GM19395 (cell line): ENCODE data around the gene MPPED1.

Source experiments
- ATAC-seq: cut with Tn5 transposase; IDR thresholded peaks from one replicate; pipeline ENCODE4 v1.9.1; 2021; ENCODE audit warnings: mild to moderate bottlenecking, moderate library complexity; ENCODE audit not compliant: unreplicated experiment

Gene MPPED1

DNA sequence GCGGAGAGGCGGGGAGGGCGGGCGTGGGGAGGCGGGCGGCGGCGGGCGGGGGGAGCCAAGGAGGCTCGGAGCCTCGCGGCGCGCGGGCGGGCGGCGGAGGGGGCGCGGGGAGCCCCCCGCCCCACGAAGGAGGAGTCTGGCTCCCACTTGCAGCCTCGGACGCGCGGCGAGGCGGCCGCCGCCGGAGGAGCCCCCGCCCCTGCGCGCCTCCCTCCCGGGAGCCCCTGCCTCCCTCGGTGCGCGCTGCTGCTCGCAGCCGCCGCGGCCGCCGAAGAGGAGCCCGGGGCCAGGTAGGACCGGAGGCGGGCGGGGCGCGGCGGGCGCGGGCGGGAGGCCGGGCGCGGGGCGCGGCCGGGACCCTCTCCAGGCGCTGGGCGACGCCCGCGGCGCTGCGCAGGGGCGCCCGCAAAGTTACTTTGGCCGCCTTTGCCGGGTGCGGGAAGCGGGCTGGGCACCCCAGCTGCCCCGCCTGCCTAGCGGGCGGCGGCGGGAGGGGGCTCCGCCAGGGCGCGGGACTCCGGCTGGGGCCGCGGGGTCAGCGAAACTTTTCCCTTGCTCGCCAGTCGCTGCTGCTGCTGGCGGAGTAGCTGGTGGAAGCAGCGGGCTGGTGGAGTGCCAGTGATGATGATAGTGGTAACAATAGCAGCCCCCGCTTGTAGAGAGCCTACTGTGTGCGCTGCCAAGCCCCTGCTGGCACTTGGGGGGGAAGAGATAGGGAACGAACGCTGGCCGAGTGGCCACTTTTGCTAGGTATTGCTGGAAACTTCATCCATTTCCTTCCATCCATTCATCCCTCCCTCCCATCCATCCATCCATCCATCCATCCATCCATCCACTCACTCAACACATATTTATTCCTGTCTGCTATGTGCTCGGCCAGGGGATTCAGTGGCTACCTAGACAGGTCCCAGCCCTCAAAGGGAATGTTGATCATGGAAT lies at the start of gene MPPED1:
Gene MPPED1, plus strand, starts transcription at position 146 of the 939 bp plus-strand sequence. CDS start 12,972 bp downstream, outside the sequence.
- no peak for ATAC-seq

DNA sequence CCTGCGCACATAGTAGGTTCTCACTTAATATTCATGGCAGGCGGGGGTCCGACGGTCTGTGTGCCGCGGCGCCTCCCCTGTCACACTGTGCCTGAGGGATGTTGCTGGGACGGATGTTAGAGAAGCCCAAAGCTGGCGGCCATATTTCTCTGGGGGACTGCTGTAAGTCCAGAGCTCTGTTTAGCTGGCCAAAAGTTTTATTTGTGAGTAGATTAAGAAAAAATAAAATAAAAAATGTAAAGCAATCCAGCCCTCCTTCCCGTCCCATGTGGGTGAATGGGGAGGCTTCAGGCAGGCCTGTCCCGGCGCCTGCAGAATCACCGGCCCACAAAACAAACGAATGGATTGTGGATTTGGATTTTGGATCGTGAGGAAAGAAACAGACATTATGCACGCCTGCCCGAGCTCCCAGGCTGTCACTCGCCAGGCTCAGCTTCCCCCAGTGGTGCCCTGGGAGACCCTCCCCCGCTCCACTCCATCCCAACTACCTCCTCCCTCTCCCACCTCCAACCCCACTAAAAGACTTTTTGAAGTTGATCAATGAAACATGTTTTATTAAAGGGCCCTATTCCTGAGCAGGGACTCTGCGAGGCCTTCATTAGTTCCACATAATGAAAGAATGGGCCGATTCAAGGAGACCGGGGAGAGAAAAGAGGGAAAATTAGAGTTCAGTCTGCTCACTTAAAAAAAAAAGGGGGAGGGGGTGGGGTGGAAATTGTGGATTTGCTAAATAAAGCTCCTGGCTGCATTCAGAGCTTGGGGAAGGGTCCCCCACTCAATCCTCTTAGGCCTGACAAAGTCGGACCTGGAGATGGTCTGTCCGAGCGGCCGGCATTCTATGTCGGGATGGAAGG lies 48.3 kb upstream of the MPPED1 start:
- ATAC-seq, result no peak

GRCh38 chr22:43364169-43364435 lies 47.7 kb upstream of the MPPED1 start:
- ATAC-seq, result no peak

- ATAC-seq, result no peak
These were observed 45.9 kb upstream of the MPPED1 start for GRCh38 chr22:43365715-43366440.

DNA sequence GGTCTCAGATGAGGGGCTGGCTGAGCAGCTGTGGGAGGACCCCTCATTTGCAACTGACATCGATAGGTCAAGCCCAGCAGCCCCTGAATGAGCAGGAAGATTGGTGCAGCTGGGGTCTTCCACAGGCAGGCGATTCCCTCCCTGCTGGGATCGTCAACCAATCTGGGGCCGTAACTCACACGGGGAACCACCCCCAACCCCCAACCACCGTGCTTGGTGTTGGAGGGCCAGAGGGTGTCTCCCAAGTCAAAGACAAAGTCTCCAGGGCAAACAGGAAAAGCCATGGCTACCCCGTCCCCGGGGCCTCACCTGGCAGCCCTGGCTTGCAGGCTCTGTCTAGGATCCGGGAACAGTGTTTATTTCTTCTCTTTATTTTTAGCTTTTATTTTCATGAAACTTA lies 41.8 kb upstream of the MPPED1 start:
- no peak for ATAC-seq

- no peak for ATAC-seq
These were observed 35.8 kb upstream of the MPPED1 start for GRCh38 chr22:43375951-43376455.

DNA sequence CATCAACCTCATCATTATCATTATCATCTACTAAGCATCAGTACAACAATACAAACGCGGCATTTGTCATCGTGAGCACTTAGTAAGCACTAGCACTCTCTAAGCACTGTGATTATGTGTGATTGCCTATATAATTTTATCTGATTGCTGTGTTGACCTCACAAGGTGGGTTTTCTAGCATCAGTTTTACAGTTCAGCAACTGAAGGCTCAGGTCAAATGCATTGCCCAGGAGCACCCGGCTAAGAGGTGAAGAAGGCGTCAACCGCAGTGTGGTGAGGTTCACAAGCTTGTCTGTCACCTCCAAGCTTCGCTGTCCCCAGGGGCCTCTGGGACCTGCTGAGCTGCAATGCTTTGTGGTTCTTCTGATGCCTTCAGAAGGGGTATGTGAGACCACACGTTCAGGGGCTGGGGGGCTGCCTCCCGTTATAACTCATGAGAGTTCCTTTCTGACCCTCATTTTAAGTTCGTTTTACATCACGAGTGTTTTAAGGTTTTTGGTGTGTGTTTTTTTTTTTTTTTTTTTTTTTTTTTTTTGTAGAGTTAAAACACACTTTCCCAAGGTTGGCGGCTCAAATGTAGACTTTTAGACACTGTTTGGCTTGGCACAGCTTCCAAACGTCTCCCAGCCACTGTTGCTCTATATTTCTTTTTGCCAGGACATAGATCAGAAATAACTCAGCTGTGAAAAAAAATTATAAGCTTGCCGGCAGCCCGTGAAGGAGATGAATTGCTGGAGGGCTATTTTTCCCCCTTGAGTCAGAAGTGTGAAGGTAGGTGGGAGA lies 34.9 kb upstream of the MPPED1 start:
- no peak for ATAC-seq

GRCh38 chr22:43377548-43377895 lies 34.3 kb upstream of the MPPED1 start:
- no peak for ATAC-seq

- no peak for ATAC-seq
These were observed 33.7 kb upstream of the MPPED1 start for GRCh38 chr22:43377896-43378704.

DNA sequence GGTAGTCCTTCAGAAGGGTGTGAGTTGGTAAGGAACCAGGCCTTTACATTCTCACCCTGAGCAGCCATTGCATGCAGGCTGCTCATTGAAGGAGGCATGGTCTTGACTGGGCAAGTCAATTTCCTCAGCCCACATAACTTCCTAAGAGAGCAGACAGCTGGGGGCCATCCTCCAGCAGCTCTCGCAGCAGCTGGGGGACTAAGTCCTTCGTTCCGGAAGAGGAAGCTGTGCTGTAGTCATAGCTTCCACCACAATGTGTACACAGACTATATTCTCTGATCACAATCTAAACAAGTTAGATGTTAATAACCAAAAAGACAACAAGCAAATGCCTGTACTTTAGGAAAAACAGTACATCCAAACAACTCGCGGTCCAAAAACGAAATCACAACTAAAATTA lies 30.1 kb upstream of the MPPED1 start:
- no peak for ATAC-seq

DNA sequence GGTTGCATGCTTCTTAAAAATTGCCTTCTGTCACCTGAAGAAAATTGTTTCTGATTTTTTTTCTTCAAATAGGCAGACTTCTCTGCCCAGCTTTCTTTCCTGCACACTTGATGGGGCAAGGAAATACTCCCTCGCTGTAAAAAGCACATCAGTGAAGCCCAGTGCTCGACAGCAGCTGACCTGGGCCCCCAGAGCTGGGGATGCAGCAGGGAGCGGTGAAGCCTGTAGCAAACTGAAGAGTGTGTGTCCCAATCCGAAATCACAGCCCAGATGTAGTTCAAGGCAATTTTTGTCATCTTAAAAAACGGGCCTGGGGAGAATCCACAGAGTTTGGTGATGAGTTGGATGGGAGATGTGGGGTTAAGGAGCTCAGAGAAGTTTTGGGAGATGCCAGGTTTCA lies 27.0 kb upstream of the MPPED1 start:
- ATAC-seq, result no peak

DNA sequence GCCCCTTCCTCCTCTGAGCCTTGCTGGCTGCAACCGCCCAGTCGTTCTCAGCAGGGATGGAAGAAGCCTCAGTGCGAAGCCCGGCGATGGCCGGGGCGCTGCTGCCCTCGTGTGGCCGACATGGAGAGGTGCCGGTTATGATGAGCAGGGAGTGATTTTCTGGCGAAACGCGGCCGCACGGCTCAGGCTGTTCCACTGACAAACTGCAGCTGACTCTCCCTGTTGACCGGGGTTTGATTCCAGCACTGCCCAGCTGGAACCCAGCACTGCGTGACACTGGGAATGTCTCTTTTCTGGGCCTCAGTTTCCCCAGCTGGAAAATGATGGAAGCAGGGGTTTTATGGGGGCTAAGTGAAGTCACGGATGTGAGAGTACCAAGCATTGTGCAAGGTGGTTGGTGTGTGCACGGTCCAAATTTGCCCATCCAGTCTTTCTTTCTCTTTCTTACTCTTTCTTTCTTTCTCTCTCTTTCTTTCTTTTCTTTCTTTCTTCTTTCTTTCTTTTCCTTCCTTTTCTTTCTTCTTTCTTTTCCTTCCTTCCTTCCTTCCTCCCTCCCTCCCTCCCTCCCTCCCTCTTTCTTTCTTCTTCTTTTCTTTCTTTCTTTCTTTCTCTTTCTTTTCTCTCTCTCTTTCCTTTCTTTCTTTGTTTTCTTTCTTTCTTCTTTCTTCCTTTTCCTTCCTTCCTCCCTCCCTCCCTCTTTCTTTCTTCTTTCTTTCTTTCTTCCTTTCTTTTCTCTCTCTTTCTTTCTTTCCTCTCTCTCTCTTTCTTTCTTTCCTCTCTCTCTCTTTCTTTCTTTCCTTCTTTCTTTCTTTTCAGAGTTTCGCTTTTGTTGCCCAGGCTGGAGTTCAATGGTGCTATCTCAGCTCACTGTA lies 25.8 kb upstream of the MPPED1 start:
- ATAC-seq, result peak; percentile 44

DNA sequence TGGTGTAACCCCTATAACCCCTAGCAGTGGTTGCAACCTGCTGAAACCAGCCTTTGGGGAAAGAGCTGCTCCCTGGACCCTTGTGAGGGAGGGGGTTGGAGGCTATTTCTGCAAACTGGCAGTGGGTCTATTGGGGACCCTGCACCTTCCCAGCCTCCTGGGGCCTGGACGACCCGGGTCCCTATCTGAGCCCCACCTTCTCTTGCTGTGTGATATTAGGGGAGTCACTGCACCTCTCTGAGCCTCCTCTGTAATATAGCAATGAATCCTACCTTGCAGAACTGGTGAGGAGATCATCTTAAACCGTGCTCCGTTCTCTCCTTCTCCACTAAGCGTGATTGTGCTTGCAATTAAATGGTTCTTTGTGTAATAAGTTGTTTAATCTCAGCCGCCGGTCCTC lies 24.0 kb upstream of the MPPED1 start:
- ATAC-seq, result no peak

GRCh38 chr22:43388420-43388851 lies 23.4 kb upstream of the MPPED1 start:
- no peak for ATAC-seq

DNA sequence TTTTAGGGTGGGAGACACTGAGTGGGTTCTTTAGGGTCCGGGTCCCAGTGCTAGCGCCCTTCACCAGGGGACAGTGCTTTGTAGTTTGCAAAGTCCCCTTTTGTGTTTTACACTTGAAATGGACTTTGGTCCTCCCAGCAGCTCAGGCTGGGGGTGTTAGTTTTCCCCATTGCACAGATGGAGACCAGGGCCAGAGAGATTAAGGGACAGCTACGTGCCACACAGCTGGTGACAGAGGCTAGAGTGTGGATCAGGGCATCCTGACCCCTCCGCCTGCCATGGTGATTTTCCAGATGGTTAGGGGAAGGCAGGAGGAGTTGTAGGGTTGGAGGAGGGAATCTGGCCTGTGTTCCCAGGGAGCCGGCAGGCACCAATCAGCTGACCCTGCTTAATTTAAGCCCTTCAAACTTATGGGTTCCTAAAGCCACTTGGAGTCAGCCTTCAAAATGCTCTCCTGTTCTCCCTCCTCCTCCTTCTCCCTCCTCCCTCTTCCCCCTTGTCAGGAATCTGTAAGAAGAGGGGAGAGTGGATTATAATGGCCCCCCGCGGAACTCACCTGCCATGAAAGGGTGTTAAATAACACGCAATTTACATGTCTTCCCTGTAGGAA lies 22.5 kb upstream of the MPPED1 start:
- ATAC-seq, result no peak

GRCh38 chr22:43390166-43390565 lies 21.6 kb upstream of the MPPED1 start:
- no peak for ATAC-seq

GRCh38 chr22:43390872-43391271 lies 20.9 kb upstream of the MPPED1 start:
- ATAC-seq, result no peak

GRCh38 chr22:43391306-43391705 lies 20.5 kb upstream of the MPPED1 start:
- ATAC-seq, result no peak
